ENCODE data around the gene NOL3.

The NOL3 gene

DNA sequence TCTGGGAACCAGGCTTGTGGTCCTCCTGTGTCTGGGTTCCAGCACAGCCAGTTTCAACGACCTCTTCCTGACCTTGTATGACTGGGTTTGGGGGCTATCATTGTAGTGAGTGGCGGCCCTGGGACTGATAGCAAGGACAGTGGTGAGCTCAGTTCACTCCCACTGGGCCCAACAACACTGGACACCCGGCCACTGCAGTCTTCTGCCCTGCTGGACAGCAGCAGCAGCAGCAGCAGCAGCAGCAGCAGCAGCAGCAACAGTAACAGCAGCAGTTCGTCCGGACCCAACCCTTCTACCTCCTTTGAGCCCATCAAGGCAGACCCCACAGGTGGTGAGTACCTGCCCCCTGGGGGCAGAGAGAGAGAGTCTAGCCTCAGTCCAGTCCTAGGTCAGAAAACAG lies 25.3 kb downstream of the NOL3 start:
- Histone ChIP-seq H3K27ac (no peak overlapping the region), H3K9ac (ENCODE audit: insufficient read length) (no peak overlapping the region), H3K9me3 (ENCODE audit: low read depth, low read length) (no peaks in the 10 kb centered on the region), H3K36me3 (ENCODE audit: insufficient read depth, low read length) (peaks cover 18% of the 10 kb centered on the region; the same call in 1 of the 2 replicates), H3K4me3 (no peak overlapping the region)
- no peak for DNase-seq (ENCODE audit: low read depth, low spot score)
- TF ChIP-seq POLR2AphosphoS5 (IDR thresholded peaks at IDR 0.05; ENCODE audit: borderline replicate concordance, low read depth, low read length) (no peak), EZH2 (IDR thresholded peaks at IDR 0.05) (no peak), FOXP2 (optimal IDR thresholded peaks at IDR 0.05; ENCODE audit: control extremely low read depth, extremely low read length, insufficient read depth) (no peak)

DNA sequence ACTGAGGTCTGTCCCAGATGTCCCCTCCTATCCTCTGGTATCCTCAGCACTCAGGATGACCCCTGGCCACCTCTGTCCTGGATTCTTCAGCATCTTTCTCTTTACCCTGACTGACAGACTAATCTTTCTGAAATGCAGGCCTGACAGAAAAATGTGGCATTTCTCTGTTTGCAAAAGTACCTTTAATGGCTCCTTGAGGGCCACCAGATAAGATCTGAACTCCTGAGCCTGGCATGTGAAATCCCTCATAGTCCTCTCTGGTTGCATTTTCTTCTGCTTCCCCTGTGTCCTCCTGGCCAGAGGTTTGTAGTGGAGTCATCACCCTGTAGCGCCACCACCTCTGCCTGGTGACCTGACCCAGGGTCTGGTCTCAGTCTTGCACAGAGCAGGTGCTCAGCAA lies 26.5 kb downstream of the NOL3 start:
- H3K36me3 ChIP-seq (ENCODE audit: insufficient read depth, low read length): peaks cover 18% of the 10 kb centered on the region; the same call in 1 of the 2 replicates
- TF ChIP-seq EZH2 (IDR thresholded peaks at IDR 0.05) (no peak), FOXP2 (optimal IDR thresholded peaks at IDR 0.05; ENCODE audit: control extremely low read depth, extremely low read length, insufficient read depth) (no peak), POLR2AphosphoS5 (IDR thresholded peaks at IDR 0.05; ENCODE audit: borderline replicate concordance, low read depth, low read length) (no peak)
- no peak for DNase-seq (ENCODE audit: low read depth, low spot score)
- H3K27ac ChIP-seq: no peak overlapping the region
- H3K9me3 ChIP-seq (ENCODE audit: low read depth, low read length): no peaks in the 10 kb centered on the region
- H3K4me3 ChIP-seq: no peak overlapping the region
- no peak overlapping the region for H3K9ac ChIP-seq (ENCODE audit: insufficient read length)

GRCh38 chr16:67197704-67198103 lies 27.4 kb downstream of the NOL3 start:
- DNase-seq (ENCODE audit: low read depth, low spot score): no peak
- Histone ChIP-seq H3K4me3 (no peak overlapping the region), H3K27ac (no peak overlapping the region), H3K9ac (ENCODE audit: insufficient read length) (no peak overlapping the region), H3K9me3 (ENCODE audit: low read depth, low read length) (no peaks in the 10 kb centered on the region), H3K36me3 (ENCODE audit: insufficient read depth, low read length) (peaks cover 18% of the 10 kb centered on the region; the same call in 1 of the 2 replicates)
- TF ChIP-seq FOXP2 (optimal IDR thresholded peaks at IDR 0.05; ENCODE audit: control extremely low read depth, extremely low read length, insufficient read depth) (no peak), POLR2AphosphoS5 (IDR thresholded peaks at IDR 0.05; ENCODE audit: borderline replicate concordance, low read depth, low read length) (no peak), EZH2 (IDR thresholded peaks at IDR 0.05) (no peak)

DNA sequence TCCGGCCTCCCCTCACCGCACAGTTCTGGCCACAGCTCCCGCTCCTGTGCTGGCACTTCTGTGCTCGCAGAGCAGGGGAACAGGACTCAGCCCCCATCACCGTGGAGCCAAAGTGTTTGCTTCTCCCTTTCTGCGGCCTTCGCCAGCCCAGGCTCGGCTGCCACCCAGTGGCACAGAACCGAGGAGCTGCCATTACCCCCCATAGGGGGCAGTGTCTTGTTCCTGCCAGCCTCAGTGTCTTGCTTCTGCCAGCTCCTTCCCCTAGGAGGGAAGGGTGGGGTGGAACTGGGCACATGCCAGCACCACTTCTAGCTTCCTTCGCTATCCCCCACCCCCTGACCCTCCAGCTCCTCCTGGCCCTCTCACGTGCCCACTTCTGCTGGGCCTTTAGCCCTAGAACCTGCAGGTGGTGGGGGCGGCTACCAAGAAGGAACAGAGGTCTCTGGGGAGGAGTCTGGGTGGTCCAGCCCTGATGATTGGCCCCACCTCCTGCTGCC lies 27.9 kb downstream of the NOL3 start:
- DNase-seq (ENCODE audit: low read depth, low spot score): no peak
- no peak overlapping the region for H3K4me3 ChIP-seq
- no peaks in the 10 kb centered on the region for H3K9me3 ChIP-seq (ENCODE audit: low read depth, low read length)
- no peak overlapping the region for H3K27ac ChIP-seq
- H3K36me3 ChIP-seq (ENCODE audit: insufficient read depth, low read length): peaks cover 18% of the 10 kb centered on the region; the same call in 1 of the 2 replicates
- H3K9ac ChIP-seq (ENCODE audit: insufficient read length): no peak overlapping the region
- TF ChIP-seq POLR2AphosphoS5 (IDR thresholded peaks at IDR 0.05; ENCODE audit: borderline replicate concordance, low read depth, low read length) (no peak), EZH2 (IDR thresholded peaks at IDR 0.05) (no peak), FOXP2 (optimal IDR thresholded peaks at IDR 0.05; ENCODE audit: control extremely low read depth, extremely low read length, insufficient read depth) (no peak)

GRCh38 chr16:67199011-67199807 lies 28.9 kb downstream of the NOL3 start, which contains the start of gene ELMO3:
ELMO3 (plus strand) TSS chr16:67199131; CDS start chr16:67199327, 196 bp downstream.
- H3K36me3 ChIP-seq (ENCODE audit: insufficient read depth, low read length): peaks cover 17% of the 10 kb centered on the region; the same call in 1 of the 2 replicates
- no peak within 1 kb of the TSS for H3K9ac ChIP-seq (ENCODE audit: insufficient read length)
- H3K9me3 ChIP-seq (ENCODE audit: low read depth, low read length): no peaks in the 10 kb centered on the region
- H3K27ac ChIP-seq: no peak within 1 kb of the TSS
- TF ChIP-seq POLR2AphosphoS5 (IDR thresholded peaks at IDR 0.05; ENCODE audit: borderline replicate concordance, low read depth, low read length) (no peak), FOXP2 (optimal IDR thresholded peaks at IDR 0.05; ENCODE audit: control extremely low read depth, extremely low read length, insufficient read depth) (no peak), EZH2 (IDR thresholded peaks at IDR 0.05) (no peak)
- no peak for DNase-seq (ENCODE audit: low read depth, low spot score)
- H3K4me3 ChIP-seq: no peak within 1 kb of the TSS

GRCh38 chr16:67199808-67200198 lies 29.5 kb downstream of the NOL3 start:
- no peak overlapping the region for H3K4me3 ChIP-seq
- H3K36me3 ChIP-seq (ENCODE audit: insufficient read depth, low read length): peaks cover 12% of the 10 kb centered on the region; the same call in 1 of the 2 replicates
- no peaks in the 10 kb centered on the region for H3K9me3 ChIP-seq (ENCODE audit: low read depth, low read length)
- DNase-seq (ENCODE audit: low read depth, low spot score): no peak
- TF ChIP-seq EZH2 (IDR thresholded peaks at IDR 0.05) (no peak), FOXP2 (optimal IDR thresholded peaks at IDR 0.05; ENCODE audit: control extremely low read depth, extremely low read length, insufficient read depth) (no peak)
- no peak overlapping the region for H3K27ac ChIP-seq
- no peak overlapping the region for H3K9ac ChIP-seq (ENCODE audit: insufficient read length)

- Histone ChIP-seq H3K27ac (no peak overlapping the region), H3K9ac (ENCODE audit: insufficient read length) (no peak overlapping the region), H3K4me3 (no peak overlapping the region), H3K9me3 (ENCODE audit: low read depth, low read length) (no peaks in the 10 kb centered on the region), H3K36me3 (ENCODE audit: insufficient read depth, low read length) (peaks cover 6% of the 10 kb centered on the region; the same call in 1 of the 2 replicates)
- DNase-seq (ENCODE audit: low read depth, low spot score): no peak
- TF ChIP-seq EZH2 (IDR thresholded peaks at IDR 0.05) (no peak), POLR2AphosphoS5 (IDR thresholded peaks at IDR 0.05; ENCODE audit: borderline replicate concordance, low read depth, low read length) (no peak), FOXP2 (optimal IDR thresholded peaks at IDR 0.05; ENCODE audit: control extremely low read depth, extremely low read length, insufficient read depth) (no peak)
These were observed 30.2 kb downstream of the NOL3 start for GRCh38 chr16:67200491-67200890.

DNA sequence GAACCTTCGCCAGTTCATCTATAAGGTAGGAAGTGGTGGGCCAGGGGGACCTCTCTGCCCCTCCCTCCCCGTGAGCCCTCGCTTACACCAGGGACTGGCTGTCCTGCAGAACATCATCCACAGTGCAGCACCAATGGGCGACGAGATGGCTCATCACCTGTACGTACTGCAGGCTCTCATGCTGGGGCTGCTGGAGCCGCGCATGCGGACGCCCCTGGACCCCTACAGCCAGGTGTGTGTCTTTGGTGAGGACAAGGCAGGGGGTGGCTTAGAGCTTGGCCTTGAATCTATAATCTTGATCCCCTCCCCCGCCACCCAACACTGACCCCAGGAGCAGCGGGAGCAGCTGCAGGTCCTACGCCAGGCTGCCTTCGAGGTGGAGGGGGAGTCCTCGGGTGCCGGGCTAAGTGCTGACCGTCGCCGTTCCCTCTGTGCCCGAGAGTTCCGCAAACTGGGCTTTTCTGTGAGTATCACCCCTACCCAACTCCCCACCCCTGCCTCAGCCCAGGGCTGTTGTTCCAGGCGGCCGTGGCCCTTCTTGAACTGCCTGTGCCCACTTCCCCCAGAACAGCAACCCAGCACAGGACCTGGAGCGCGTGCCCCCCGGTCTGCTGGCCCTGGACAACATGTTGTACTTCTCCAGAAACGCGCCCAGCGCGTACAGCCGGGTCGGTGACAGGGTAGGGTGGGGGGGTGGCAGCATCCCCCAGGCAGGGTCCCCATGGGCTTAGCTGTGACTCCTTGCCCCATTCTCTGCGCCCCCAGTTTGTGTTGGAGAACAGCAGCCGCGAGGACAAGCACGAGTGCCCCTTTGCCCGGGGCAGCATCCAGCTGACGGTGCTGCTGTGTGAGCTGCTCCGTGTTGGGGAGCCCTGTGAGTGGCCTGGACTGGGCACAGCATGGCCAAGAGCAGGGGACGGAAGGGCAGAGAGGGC lies 31.3 kb downstream of the NOL3 start:
- H3K9me3 ChIP-seq (ENCODE audit: low read depth, low read length): no peaks in the 10 kb centered on the region

More for the DNA sequence above, 31.3 kb downstream of the NOL3 start:
- Histone ChIP-seq H3K36me3 (ENCODE audit: insufficient read depth, low read length) (no peaks in the 10 kb centered on the region; the same call in 1 of the 2 replicates), H3K4me3 (no peak overlapping the region), H3K9ac (ENCODE audit: insufficient read length) (no peak overlapping the region), H3K27ac (no peak overlapping the region)
- DNase-seq (ENCODE audit: low read depth, low spot score): no peak
- TF ChIP-seq EZH2 (IDR thresholded peaks at IDR 0.05) (no peak), POLR2AphosphoS5 (IDR thresholded peaks at IDR 0.05; ENCODE audit: borderline replicate concordance, low read depth, low read length) (no peak), FOXP2 (optimal IDR thresholded peaks at IDR 0.05; ENCODE audit: control extremely low read depth, extremely low read length, insufficient read depth) (no peak)
